ENCODE measurements around the gene SNX3.

GRCh38 chr6:108260809-108261569, at the start of gene SNX3:
- TF ChIP-seq CTCF (IDR thresholded peaks at IDR 0.05) = peak; percentile 11
- peak; percentile 61 for TF ChIP-seq EZH2 (IDR thresholded peaks at IDR 0.05)

All from neural progenitor cell (in vitro differentiated cells).